Measurements from ENCODE around the gene NFILZ.

DNA sequence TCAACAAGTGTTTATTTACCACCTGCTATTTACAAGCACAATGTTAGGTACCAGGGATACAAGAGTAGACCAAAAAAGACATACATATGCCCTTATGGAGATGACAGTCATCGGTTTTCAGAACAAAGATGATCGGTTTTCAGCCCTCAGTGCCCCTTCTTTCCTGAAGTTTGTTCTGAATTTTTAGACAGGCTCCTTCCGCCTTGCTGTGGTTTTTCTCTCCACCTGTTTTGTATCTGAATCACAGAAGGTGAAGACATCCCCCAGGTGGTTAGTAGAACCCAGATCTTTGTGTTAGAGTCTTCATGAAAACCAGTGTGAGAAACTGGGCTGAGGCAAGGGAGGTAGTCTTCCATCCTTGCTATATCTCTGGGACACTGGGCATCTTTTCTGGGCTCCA is 44.6 kb downstream of the NFILZ start:
- no peak for TF ChIP-seq POLR2AphosphoS5 (IDR thresholded peaks at IDR 0.05; ENCODE audit: borderline replicate concordance, low read depth, low read length)
- TF ChIP-seq EZH2 (IDR thresholded peaks at IDR 0.05), result no peak
